ENCODE data around the gene S1PR3.

- TF ChIP-seq POLR2A (IDR thresholded peaks at IDR 0.05; ENCODE audit: low read length), result no peak
- TF ChIP-seq GATA1 (IDR thresholded peaks at IDR 0.05; ENCODE audit: low read depth, low read length), result no peak
These were observed 11.7 kb downstream of the S1PR3 start for GRCh38 chr9:89002987-89003386.

All from erythroblast (primary cell).